RWPE1 (cell line): Measurements from ENCODE around the gene MLIP.
"Not testable (repeated sequence)": the region's sequence is repeated elsewhere in the genome, so short reads cannot be mapped to it uniquely, and the experiment has no call there.

Experiments used
- CTCF ChIA-PET: fragments of 350-600 bp; sonication (Branson Sonifier 250); formaldehyde crosslinking; extraction: SDS; loops from one replicate; lab custom pipeline; 2021; lab: Yijun Ruan, JAX
- POLR2A ChIA-PET: fragments of 400-600 bp; formaldehyde crosslinking; extraction: SDS; loops from one replicate; lab custom pipeline; 2020; ENCODE audit warnings: antibody characterized with exemption; ENCODE audit not compliant: low non-redundant PET; lab: Yijun Ruan, JAX
- DNase-seq: peaks from one replicate; pipeline ENCODE4 v3.0.0; 2012; ENCODE audit warnings: low spot score
- H3K27ac ChIP-seq: fragments of 450-650 bp; 2 replicates; pipeline ENCODE4 v1.5.1; 2017
- TF ChIP-seq, protein P1 (sequence below): fragments of 450-650 bp; conservative IDR thresholded peaks from 2 replicates; pipeline ENCODE4 v1.5.1; 2017; ENCODE audit warnings: low read depth, mild to moderate bottlenecking

Gene MLIP

DNA sequence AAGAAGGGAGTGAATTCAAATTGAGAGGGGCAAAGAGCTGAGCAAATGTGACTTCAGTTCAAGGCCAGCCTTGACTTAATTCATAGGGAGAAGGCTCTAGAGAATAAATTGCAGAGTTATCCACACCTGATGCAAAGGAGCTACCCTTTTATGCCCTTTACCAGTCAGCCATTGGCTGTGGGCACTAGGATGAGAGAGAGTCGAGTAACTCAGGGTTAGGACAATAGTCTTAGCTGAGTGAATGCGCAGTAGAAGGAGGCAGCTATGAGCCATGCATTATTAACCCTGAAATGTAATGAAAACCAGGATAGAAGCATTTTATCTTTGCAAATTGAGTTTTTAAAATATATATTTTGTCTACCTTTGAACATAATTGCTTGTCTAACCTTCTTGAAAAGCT lies 134.0 kb downstream of the MLIP start:
- H3K27ac ChIP-seq, result no peak overlapping the region
- ChIA-PET CTCF (interaction anchor here (0.6 to 2.5 kb wide), 8 partner anchors 16 to 824 kb away, joined by 3 to 22 read pairs (median 3); no protein-coding TSS in a partner anchor), POLR2A (no interaction called here)
- no peak for DNase-seq
- TF ChIP-seq, protein P1, sequence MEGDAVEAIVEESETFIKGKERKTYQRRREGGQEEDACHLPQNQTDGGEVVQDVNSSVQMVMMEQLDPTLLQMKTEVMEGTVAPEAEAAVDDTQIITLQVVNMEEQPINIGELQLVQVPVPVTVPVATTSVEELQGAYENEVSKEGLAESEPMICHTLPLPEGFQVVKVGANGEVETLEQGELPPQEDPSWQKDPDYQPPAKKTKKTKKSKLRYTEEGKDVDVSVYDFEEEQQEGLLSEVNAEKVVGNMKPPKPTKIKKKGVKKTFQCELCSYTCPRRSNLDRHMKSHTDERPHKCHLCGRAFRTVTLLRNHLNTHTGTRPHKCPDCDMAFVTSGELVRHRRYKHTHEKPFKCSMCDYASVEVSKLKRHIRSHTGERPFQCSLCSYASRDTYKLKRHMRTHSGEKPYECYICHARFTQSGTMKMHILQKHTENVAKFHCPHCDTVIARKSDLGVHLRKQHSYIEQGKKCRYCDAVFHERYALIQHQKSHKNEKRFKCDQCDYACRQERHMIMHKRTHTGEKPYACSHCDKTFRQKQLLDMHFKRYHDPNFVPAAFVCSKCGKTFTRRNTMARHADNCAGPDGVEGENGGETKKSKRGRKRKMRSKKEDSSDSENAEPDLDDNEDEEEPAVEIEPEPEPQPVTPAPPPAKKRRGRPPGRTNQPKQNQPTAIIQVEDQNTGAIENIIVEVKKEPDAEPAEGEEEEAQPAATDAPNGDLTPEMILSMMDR, result no peak

DNA sequence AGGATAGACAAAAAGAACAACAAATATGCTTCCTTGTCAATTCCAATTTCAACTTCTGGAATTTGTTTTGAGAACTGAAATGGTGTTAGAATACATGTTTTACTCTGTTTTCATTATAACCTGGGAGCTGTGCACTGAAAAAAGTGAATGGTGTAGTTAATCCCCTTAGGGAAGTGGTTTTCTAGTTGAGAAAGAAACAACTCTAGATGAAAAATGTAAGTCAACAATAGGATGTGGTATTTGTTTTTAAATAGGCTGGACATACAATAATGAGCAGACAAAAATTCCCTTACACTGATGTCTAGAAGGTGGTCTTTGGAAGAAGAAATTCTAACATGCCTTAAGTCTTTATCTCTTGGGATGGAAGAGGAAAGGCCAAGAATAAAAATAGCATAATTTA lies 137.1 kb downstream of the MLIP start:
- TF ChIP-seq, protein P1, result no peak
- no peak overlapping the region for H3K27ac ChIP-seq
- POLR2A ChIA-PET, result no interaction called here
- no peak for DNase-seq
- CTCF ChIA-PET, result no interaction called here

DNA sequence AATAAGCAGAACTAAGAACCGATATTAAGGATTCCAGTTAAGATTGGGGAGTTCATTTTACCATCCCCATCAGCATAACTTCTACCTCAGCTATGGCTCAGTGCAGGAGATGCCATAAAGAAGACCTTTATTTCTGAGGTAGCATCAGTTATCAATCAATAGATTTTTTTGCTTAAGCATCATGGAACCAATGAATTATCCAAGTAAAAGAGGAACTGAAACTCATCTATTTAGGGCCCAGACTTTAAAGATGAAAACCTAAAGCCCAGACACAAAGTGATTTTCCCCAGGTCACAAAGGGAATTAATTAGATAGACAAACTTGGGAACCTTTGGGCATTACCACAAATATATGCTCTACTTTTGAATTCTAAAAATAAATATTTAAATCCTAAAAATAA lies 137.8 kb downstream of the MLIP start:
- CTCF ChIA-PET, result no interaction called here
- DNase-seq, result no peak
- H3K27ac ChIP-seq, result no peak overlapping the region
- TF ChIP-seq, protein P1, result no peak
- POLR2A ChIA-PET, result no interaction called here

DNA sequence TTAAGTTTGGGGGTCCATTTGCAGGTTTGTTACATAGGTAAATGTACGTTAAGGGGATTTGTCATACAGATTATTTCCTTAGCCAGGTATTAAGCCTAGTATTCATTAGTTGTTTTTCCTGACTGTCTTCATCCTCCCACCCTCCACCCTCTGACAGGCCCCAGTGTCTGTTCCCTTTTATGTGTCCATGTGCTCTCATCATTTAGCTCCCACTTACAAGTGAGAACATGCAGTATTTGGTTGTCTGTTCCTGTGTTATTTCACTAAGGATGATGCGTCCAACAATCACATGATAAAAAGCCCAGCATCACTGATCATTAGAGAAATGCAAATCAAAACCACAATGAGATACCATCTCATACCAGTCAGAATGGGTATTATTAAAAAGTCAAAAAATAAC lies 138.6 kb downstream of the MLIP start:
- H3K27ac ChIP-seq, POLR2A ChIA-PET, DNase-seq, CTCF ChIA-PET: not testable (repeated sequence)

DNA sequence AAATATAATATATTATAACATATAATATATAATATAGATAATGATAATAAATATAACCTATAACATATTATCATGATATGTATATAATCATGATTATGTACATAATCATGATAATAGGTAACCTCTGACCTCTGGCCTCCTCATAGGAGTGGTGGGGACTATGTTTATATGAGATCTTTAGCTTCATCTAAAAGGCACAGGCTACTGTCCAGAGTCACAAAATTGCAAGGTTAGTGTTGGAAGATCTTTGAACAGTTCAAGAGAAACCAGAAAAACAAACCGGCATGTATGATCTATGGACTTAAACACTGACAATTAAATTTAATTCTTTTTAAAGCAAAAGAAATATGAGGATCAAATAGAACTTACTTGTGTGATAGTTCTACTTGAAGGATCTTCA lies 141.3 kb downstream of the MLIP start:
- DNase-seq, result no peak
- no peak overlapping the region for H3K27ac ChIP-seq
- TF ChIP-seq, protein P1, result no peak
- CTCF ChIA-PET, result no interaction called here
- POLR2A ChIA-PET, result no interaction called here

DNA sequence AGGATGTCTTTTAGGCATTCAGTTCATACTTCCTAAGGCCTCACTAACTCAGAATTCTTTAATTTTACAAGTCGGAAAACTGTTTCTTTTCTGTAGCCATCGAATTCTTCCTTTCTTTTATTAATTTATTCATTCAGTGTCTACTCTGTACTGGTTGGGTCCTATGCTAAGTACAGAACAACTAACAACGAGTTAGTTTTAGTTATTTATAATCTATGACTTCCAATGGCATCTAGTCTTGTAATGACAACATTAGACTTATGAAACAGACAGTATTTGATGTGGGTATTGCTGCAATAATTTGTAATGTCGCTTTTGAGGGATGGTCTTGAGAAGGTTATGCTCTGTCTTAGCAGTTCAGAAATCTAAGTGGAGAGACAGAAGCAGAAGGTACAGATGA lies 141.7 kb downstream of the MLIP start:
- TF ChIP-seq, protein P1, result no peak
- H3K27ac ChIP-seq, result no peak overlapping the region
- DNase-seq, result no peak
- CTCF ChIA-PET, result no interaction called here
- POLR2A ChIA-PET, result no interaction called here

DNA sequence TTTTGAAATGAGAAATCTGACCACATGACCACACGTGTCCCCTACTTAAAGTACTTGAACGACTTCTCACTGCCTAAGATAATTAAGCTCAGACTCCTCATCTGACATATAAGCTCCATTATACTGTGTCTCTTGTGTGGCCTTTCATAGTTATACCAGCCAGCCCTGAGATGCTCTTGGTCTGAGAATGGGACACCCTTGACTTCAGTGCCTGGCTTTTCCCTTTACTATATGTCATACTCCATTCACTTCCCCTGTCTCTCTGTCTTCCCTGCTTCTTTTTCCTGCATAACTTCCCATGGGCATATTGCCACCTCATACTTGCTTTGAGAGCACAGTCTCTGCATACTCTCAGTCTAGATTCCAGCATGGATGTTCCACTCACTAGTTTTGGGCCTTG lies 143.6 kb downstream of the MLIP start:
- no peak overlapping the region for H3K27ac ChIP-seq
- ChIA-PET POLR2A (no interaction called here), CTCF (no interaction called here)
- TF ChIP-seq, protein P1, result no peak
- DNase-seq, result no peak
